Skin epidermis (tissue), 12 donors: Measurements from ENCODE around the gene BCAT1.

Source experiments
- H3K27ac ChIP-seq, 21 experiments: fragments of 200-600 bp; sonication (generic) in 11 of 21; one replicate each; pipeline ENCODE4 v1.5.0; 2020; ENCODE audit warnings: mild to moderate bottlenecking in 3 of 21, inconsistent platforms in 2 of 21, moderate library complexity in 2 of 21
- H3K4me3 ChIP-seq, 7 experiments: fragments of 200-600 bp; sonication (generic) in 2 of 7; one replicate each; pipeline ENCODE4 v1.5.0; 2020; ENCODE audit warnings: inconsistent platforms in 2 of 7, mild to moderate bottlenecking in 2 of 7, moderate library complexity in 1 of 7

Gene BCAT1

DNA sequence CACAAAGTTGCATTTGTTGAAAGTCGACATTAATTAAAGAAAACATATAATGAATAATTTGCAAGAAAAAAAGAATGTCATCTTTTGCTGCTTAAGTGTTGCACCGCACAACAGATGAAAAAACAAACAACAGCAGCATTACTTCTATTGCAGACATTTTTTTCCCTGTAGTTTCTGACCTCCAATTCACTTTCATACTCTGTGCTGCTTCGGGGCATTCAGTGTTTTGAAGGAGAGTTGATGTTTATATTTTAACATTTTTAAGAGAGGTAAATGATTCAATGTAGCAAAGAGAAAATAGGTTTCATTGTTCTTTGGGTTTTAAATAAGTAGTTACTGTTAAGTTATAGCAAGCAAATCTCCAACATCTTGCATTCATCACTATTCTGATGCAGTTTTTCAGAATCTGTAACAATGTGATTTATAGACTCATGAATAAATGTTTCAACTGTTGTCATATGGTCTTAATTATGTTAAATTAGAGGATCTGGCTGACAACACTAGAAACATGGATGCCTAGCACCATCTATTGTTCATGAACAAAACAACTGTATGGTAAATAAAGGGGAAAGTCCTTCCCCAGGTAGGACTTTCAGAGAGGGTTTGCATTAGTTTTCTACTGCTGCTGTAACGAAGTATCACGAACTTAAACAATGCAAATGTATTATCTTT, 168.1 kb downstream of the BCAT1 start:
- H3K27ac ChIP-seq: no peak overlapping the region
- no peak overlapping the region for H3K4me3 ChIP-seq

DNA sequence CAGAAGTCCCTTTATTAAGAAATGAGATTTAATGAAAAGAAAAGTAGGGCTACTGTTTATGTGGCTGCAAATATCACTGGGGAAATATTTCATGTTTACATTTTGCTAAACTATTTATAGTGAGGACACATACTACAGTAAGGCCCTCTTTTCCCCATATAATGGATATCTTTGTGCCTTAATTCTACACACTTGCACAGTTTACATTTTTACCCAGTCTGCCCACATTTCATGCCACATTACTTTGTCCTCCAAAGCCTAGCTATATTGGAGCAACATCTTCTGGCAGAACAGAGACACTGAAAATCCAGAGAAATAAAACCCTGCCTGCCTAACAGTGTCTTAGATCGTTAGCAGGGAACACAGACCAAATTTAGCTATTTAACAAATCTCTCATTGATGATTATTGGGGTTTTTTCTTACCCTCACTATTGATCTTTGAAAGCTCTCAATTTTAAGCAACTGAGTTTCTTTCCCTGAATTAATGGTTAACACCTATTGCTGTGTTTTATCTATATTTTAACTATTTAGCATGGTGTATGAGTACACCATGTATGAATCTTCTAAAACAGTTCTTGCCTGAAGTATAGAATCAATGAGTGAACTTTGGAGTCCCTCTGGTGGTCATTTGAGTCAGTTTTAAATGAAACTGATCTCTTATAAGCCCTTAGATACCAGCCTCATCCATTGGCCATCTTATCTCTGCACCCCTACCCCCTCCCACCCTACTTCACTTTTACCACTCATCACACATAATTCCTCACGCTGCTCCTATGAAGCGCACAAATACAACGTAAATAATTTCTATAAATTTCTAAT, 170.2 kb downstream of the BCAT1 start:
- no peak overlapping the region for H3K27ac ChIP-seq

GRCh38 chr12:24777359-24777758, 171.5 kb downstream of the BCAT1 start:
- Histone ChIP-seq H3K27ac (no peak overlapping the region), H3K4me3 (no peak overlapping the region)

More for the DNA sequence above, 170.2 kb downstream of the BCAT1 start:
- no peak overlapping the region for H3K4me3 ChIP-seq

- Histone ChIP-seq H3K4me3 (no peak overlapping the region), H3K27ac (no peak overlapping the region)
Measured at GRCh38 chr12:24776861-24777260, 172.0 kb downstream of the BCAT1 start.

DNA sequence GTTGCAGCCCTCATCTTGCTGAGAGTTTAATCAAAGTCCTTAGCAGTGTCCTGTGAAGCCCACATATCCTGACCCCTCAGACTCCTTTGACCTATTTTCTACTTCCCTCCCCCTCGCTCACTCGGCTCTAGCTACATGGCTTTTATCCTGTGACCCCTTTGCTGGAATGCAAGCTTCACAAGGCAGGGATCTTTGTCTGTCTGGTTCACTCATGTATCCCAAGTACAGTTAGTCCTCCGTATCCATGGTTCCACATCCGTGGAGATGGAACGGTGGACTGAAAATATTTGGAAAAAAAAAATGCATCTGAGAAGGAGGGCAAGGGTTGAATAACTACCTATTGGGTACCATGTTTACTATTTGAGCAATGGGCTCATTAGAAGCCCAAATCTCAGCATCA, 173.8 kb downstream of the BCAT1 start:
- Histone ChIP-seq H3K27ac (no peak overlapping the region), H3K4me3 (no peak overlapping the region)

GRCh38 chr12:24773996-24774395, 174.9 kb downstream of the BCAT1 start:
- Histone ChIP-seq H3K27ac (no peak overlapping the region), H3K4me3 (no peak overlapping the region)

DNA sequence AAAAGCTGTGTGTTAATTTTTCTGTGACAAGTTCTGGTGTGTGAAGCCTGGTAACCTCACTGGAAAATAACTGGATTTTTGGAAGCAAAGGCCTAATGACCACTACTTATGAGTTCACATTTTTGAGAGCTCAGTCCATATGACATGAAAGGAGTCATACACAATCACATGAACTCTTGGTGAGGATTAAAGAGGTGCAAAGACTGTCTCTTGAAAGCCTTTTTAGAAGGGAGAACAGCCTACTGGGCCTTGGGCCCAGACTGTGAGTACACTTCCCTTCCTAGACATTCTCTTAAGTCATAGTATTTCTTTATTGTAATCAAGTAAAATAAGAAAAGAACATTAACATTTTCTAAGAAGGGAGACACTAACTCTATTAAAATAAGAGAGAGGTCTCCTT, 176.1 kb downstream of the BCAT1 start:
- no peak overlapping the region for H3K27ac ChIP-seq
- H3K4me3 ChIP-seq: no peak overlapping the region

- H3K4me3 ChIP-seq: no peak overlapping the region
- H3K27ac ChIP-seq: no peak overlapping the region
Measured at GRCh38 chr12:24770821-24771220, 178.1 kb downstream of the BCAT1 start.

DNA sequence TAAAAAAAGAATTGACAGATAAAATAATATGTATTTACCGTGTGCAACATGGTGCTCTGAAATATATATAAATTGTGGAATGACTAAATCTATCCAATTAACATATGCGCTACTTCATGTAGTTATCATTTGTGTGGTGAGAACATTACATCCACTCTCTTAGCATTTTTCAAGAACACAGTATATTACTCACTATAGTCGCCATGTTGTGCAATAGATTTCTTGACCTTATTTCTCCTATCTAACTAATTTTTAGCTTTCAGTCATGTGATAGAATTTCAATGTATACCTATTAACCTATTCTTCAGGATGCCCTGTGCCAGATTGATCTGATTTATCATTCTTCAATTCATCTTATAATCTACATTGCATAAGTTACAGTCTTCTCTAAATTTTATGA, 178.6 kb downstream of the BCAT1 start:
- Histone ChIP-seq H3K27ac (no peak overlapping the region), H3K4me3 (no peak overlapping the region)

DNA sequence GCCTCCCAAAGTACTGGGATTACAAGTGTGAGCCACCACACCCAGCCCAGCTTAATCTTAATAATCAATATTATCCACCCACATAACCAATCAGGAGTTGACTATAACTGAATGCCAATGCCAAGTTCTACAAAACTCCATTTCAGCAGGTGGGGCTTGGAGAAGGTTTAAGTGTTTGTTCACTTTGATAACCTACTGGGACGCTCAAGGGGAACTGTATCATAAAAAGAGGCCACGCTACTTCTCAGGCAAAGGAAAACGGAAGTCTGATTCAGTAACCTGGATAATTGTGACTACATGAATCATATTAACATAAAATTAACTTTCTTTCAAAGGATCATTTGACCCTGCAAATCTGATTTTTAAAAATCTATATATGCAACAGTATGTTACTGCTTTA, 179.2 kb downstream of the BCAT1 start:
- no peak overlapping the region for H3K4me3 ChIP-seq
- no peak overlapping the region for H3K27ac ChIP-seq

- no peak overlapping the region for H3K27ac ChIP-seq
Measured at GRCh38 chr12:24768415-24768814, 180.5 kb downstream of the BCAT1 start.

DNA sequence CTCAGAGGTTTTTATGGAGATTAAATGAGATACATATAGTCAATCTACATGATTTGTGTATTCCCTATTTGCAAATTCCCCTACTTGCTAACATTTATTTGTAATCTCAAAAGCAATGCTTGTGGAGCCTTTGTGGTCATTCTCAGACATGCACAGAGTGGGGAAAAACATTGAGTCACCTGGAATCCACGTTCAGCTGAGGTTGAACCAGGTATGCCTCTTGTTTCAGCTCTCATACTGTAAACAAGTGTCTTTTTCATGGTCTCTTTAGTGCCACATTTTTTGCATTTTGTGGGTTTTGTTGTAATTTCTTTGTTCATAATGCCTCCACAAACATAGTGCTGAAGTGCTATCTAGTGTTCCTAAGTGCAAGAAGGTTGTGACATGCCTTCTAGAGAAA, 181.9 kb downstream of the BCAT1 start:
- H3K27ac ChIP-seq: no peak overlapping the region
- no peak overlapping the region for H3K4me3 ChIP-seq

More at GRCh38 chr12:24768415-24768814, 180.5 kb downstream of the BCAT1 start:
- H3K4me3 ChIP-seq: no peak overlapping the region

GRCh38 chr12:24764712-24765111, 184.2 kb downstream of the BCAT1 start:
- Histone ChIP-seq H3K4me3 (no peak overlapping the region), H3K27ac (no peak overlapping the region)

DNA sequence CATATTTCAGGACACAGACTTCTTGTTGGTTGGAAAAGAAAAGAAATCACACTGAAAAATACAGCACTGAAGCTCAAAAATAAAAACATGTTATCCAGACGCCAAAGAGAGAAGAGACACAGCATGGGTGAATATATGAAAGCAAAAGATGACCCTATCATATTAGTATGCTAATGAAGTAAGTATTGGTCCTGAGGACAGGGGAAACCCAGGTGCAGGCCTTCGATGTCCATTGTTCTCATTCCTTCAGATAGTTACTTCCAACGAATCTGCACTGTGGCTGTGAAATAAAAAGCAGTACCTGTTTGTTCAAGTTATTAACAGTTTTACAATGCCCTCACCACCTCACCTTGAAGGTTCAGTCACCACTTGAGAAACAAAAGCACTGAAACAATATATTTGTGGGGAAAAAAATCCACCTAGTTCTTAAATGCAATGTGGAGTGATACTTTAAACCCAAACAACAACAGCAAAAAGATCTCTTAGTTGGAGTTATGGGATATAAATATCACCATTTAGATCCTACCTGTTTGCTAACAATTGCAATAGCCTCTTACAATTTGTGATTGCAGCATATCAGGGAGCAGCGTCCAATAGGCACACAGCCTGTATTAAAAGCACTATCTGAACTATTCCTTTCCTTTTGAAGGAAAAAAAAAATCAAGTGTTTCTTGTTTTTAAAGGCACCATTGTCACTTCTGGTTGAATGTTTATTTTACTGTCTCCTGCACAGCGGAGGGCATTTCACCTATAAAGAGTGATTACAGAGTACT, 188.1 kb downstream of the BCAT1 start:
- H3K27ac ChIP-seq: no peak overlapping the region
- H3K4me3 ChIP-seq: no peak overlapping the region

- no peak overlapping the region for H3K27ac ChIP-seq
Measured at GRCh38 chr12:24760162-24760561, 188.7 kb downstream of the BCAT1 start.

More at GRCh38 chr12:24760162-24760561, 188.7 kb downstream of the BCAT1 start:
- no peak overlapping the region for H3K4me3 ChIP-seq
